Mucosa of descending colon (tissue), 3 donors: Measurements from ENCODE around the gene GOSR1. TPM values are rescaled to one million over a fixed set of nuclear protein-coding genes. Genes with fewer than 3 reads are reported as not detected.
"Not testable (repeated sequence)": the region's sequence is repeated elsewhere in the genome, so short reads cannot be mapped to it uniquely, and the experiment has no call there.

ENCODE experiments used
- ATAC-seq: fragments of 200-7000 bp; cut with Tn5 transposase; one replicate; pipeline ENCODE4 v1.9.1; 2020; ENCODE audit warnings: mild to moderate bottlenecking, moderate library complexity
- DNase-seq, 3 donors: peaks; one replicate each; pipeline ENCODE4 v3.0.0-alpha.2; 2020
- H3K36me3 ChIP-seq: fragments of 200-600 bp; one replicate; pipeline ENCODE4 v1.8.0; 2021; ENCODE audit warnings: low read depth, mild to moderate bottlenecking
- H3K4me1 ChIP-seq: fragments of 200-600 bp; one replicate; pipeline ENCODE4 v1.8.0; 2021; ENCODE audit warnings: low read depth, mild to moderate bottlenecking
- H3K4me3 ChIP-seq: fragments of 200-600 bp; one replicate; pipeline ENCODE4 v1.8.0; 2021; ENCODE audit warnings: mild to moderate bottlenecking
- H3K9me3 ChIP-seq: fragments of 200-600 bp; one replicate; pipeline ENCODE4 v1.8.0; 2021; ENCODE audit warnings: mild to moderate bottlenecking
- intact Hi-C, 2 donors: fragments of 100-400 bp; cut with DNase I in 1 of 2; cut with micrococcal nuclease in 1 of 2; formaldehyde crosslinking; loops; one replicate each; pipeline versions ENCODE4 v1.11.0 to v1.11.1; 2022; cut with DNase I, micrococcal nuclease
- total RNA-seq, 3 donors: library from RNA; stranded (reverse); fragmentation: NEBNext Ultra II Directional in 2 of 3; extraction: Animal tissue kit (Norgen Biotek cat#: 25700) in 2 of 3; gene quantifications; one replicate each; pipeline versions ENCODE4 v1.2.1 to v1.2.4, GENCODE V29; 2021 to 2023
- TF ChIP-seq, protein P1 (sequence below): fragments of 200-600 bp; IDR thresholded peaks from one replicate; pipeline ENCODE4 v1.8.0; 2022; ENCODE audit warnings: antibody characterized with exemption, mild to moderate bottlenecking
- donor health status: DM: no; HTN: no; CAD: no; lungs with moderate emphysema.
- donor health status: DM: no; HTN: no; CAD: no.
- donor health status: DM: no; HTN: yes; CAD: no.

Gene GOSR1
- total RNA-seq, 3 donors from 2014 or later = 52.6 to 55.7 (median 53.1) TPM

DNA sequence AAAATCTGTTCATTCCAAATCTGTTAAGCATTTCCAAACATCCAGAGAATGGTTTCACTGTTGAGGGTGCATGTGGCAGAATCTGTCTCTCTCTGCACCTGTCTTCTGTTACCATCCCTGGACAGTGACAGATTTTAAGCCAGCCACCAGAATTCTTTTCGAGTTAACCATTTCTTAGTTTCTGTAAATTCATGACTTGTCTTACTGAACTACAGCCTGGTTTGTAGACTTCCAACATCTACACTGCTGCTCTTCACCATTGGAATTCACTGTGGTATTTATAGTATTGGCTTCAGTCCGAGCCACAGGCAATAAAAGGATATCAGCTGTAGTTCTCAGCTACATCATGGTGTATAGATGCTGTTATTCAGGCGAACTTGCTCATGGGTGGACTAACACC lies 47.6 kb downstream of the GOSR1 start:
- no peaks in the 10 kb centered on the region for H3K9me3 ChIP-seq
- TF ChIP-seq, protein P1, sequence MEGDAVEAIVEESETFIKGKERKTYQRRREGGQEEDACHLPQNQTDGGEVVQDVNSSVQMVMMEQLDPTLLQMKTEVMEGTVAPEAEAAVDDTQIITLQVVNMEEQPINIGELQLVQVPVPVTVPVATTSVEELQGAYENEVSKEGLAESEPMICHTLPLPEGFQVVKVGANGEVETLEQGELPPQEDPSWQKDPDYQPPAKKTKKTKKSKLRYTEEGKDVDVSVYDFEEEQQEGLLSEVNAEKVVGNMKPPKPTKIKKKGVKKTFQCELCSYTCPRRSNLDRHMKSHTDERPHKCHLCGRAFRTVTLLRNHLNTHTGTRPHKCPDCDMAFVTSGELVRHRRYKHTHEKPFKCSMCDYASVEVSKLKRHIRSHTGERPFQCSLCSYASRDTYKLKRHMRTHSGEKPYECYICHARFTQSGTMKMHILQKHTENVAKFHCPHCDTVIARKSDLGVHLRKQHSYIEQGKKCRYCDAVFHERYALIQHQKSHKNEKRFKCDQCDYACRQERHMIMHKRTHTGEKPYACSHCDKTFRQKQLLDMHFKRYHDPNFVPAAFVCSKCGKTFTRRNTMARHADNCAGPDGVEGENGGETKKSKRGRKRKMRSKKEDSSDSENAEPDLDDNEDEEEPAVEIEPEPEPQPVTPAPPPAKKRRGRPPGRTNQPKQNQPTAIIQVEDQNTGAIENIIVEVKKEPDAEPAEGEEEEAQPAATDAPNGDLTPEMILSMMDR = no peak
- H3K4me3 ChIP-seq = no peak overlapping the region
- H3K4me1 ChIP-seq = no peaks in the 10 kb centered on the region
- H3K36me3 ChIP-seq = no peaks in the 10 kb centered on the region
- ATAC-seq = peak; percentile 58
- peak in 1 of 3 donors; percentile 44 for DNase-seq
- intact Hi-C loops = no loop called here

- no peaks in the 10 kb centered on the region for H3K36me3 ChIP-seq
- ATAC-seq = no peak
- DNase-seq = no peak
- TF ChIP-seq, protein P1 = no peak
- H3K4me1 ChIP-seq = no peaks in the 10 kb centered on the region
- intact Hi-C loops = no loop called here
- H3K9me3 ChIP-seq = no peaks in the 10 kb centered on the region
- no peak overlapping the region for H3K4me3 ChIP-seq
Observed at GRCh38 chr17:30526401-30526800, 49.2 kb downstream of the GOSR1 start.

DNA sequence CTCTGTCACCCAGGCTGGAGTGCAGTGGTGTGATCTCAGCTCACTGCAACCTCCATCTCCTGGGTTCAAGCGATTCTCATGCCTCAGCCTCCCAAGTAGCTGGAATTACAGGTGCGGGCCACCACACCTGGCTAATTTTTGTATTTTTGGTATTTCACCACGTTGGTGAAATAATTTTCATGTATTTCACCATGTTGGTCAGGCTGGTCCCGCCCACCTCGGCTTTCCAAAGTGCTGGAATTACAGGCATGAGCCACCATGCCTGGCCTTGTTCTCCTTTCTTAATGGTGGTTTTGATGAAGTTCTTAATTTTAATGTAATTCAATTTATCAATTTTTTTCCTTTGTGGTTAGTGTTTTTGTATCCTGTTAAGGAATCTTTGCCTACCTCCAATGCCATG lies 51.5 kb downstream of the GOSR1 start:
- DNase-seq, H3K36me3 ChIP-seq, H3K9me3 ChIP-seq, ATAC-seq, H3K4me3 ChIP-seq, intact Hi-C loops, H3K4me1 ChIP-seq: not testable (repeated sequence)

- TF ChIP-seq, protein P1 = no peak
- DNase-seq (no peak), ATAC-seq (no peak)
- Histone ChIP-seq H3K4me3 (no peak overlapping the region), H3K4me1 (no peaks in the 10 kb centered on the region), H3K36me3 (no peaks in the 10 kb centered on the region), H3K9me3 (no peaks in the 10 kb centered on the region)
- intact Hi-C loops = no loop called here
Observed at GRCh38 chr17:30530346-30531025, 53.3 kb downstream of the GOSR1 start.

GRCh38 chr17:30532871-30533270 lies 55.7 kb downstream of the GOSR1 start:
- intact Hi-C loops = no loop called here
- no peak for DNase-seq
- Histone ChIP-seq H3K4me1 (no peaks in the 10 kb centered on the region), H3K4me3 (no peak overlapping the region), H3K9me3 (no peaks in the 10 kb centered on the region), H3K36me3 (no peaks in the 10 kb centered on the region)
- ATAC-seq = no peak
- TF ChIP-seq, protein P1 = no peak

GRCh38 chr17:30534298-30534697 lies 57.1 kb downstream of the GOSR1 start:
- intact Hi-C loops = no loop called here
- TF ChIP-seq, protein P1 = no peak
- Histone ChIP-seq H3K36me3 (no peaks in the 10 kb centered on the region), H3K9me3 (no peaks in the 10 kb centered on the region), H3K4me3 (no peak overlapping the region), H3K4me1 (no peaks in the 10 kb centered on the region)
- ATAC-seq (no peak), DNase-seq (no peak)
